C4-2B (cell line): ENCODE data around the gene CNGA2.

Source experiments
- ZFX ChIP-seq: fragments of 450-650 bp; IDR thresholded peaks from 2 replicates; pipeline ENCODE4 v1.6.1; 2017
- TF ChIP-seq, protein P1 (sequence below): fragments of 450-650 bp; conservative IDR thresholded peaks from 2 replicates; pipeline ENCODE4 v1.5.1; 2017; ENCODE audit warnings: mild to moderate bottlenecking

DNA sequence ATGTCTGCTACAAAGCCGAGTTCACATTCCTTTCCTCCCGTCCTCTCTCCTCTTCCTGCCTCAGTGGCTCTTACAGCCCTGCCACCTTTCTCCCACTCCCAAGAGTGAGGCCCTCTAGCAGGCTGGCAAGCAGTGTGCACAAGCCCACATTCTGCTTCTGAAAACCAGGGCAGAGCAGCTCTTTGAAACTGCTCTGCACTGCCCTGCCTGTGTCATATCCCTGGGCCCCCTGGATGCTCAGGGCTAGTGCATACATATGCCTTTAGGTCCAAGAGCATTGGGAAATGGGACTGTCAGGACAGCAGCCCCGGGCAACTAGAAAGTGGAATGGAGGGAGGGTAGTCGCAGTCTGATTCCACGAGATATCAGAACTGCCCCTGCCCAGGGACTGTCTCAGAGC, 42.4 kb downstream of the CNGA2 start:
- TF ChIP-seq, protein P1, sequence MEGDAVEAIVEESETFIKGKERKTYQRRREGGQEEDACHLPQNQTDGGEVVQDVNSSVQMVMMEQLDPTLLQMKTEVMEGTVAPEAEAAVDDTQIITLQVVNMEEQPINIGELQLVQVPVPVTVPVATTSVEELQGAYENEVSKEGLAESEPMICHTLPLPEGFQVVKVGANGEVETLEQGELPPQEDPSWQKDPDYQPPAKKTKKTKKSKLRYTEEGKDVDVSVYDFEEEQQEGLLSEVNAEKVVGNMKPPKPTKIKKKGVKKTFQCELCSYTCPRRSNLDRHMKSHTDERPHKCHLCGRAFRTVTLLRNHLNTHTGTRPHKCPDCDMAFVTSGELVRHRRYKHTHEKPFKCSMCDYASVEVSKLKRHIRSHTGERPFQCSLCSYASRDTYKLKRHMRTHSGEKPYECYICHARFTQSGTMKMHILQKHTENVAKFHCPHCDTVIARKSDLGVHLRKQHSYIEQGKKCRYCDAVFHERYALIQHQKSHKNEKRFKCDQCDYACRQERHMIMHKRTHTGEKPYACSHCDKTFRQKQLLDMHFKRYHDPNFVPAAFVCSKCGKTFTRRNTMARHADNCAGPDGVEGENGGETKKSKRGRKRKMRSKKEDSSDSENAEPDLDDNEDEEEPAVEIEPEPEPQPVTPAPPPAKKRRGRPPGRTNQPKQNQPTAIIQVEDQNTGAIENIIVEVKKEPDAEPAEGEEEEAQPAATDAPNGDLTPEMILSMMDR, result no peak
- no peak for TF ChIP-seq ZFX
